ENCODE results near the gene ERC2. TPM values are rescaled to one million over a fixed set of nuclear protein-coding genes. Genes with fewer than 3 reads are reported as not detected.

ERC2 gene
- total RNA-seq, 4 donors from 2014 or later: 0.81 to 2.9 (median 1.6) TPM

DNA sequence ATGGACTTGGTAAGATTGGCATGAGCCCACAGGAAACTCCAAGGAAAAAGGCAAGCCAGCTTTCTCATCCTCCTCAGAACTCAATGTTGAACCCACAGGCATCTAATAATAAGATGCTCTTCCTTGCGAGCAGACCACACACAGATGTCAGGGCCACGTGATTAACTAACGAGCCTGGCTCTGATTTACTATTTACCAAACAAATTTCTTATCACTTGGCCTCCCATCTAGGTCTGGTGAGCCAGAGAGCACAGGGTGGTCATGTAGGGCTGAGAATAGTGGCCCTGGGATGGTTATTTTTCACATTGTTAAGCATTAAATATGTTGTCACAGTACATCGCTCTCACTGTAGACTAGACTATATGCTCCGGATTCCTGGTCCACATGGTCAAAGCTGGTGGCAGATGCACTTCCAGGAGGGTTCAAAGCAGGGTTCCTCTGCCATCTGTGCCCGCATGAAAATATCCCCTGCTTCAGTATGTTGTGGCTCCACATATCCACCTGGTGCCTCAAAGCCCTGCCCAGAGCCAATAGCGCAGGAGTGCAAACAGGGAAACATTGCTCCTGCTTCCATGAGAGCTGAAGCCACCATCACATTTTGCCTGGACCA, 508.7 kb downstream of the ERC2 start:
- WGBS, 2 donors (ENCODE audit: low coverage in 1 of 2): 80 to 83% methylated on average over 1 to 6 of the region's 7 CpGs
- Histone ChIP-seq H3K36me3 (no peaks in the 10 kb centered on the region), H3K4me1 (no peaks in the 10 kb centered on the region), H3K27me3 (peaks cover 4% of the 10 kb centered on the region), H3K27ac (no peak overlapping the region), H3K4me3 (no peak overlapping the region), H3K9me3 (no peaks in the 10 kb centered on the region)
- ATAC-seq: no peak
- TF ChIP-seq CTCF (IDR thresholded peaks at IDR 0.05): no peak
- no peak for TF ChIP-seq EP300 (IDR thresholded peaks at IDR 0.05)
- TF ChIP-seq POLR2AphosphoS5 (IDR thresholded peaks at IDR 0.05): no peak
- TF ChIP-seq POLR2A (IDR thresholded peaks at IDR 0.05): no peak

GRCh38 chr3:55958605-55959004, 509.7 kb downstream of the ERC2 start:
- Histone ChIP-seq H3K27ac (no peak overlapping the region), H3K9me3 (no peaks in the 10 kb centered on the region), H3K4me1 (no peaks in the 10 kb centered on the region), H3K27me3 (peaks cover 4% of the 10 kb centered on the region), H3K4me3 (no peak overlapping the region), H3K36me3 (no peaks in the 10 kb centered on the region)
- WGBS, 2 donors (ENCODE audit: low coverage in 1 of 2): 100% methylated on average over 1 of the region's 8 CpGs; no CpG with 5 or more reads in 1 of the 2 donors
- ATAC-seq: no peak
- TF ChIP-seq CTCF (IDR thresholded peaks at IDR 0.05): no peak
- no peak for TF ChIP-seq POLR2A (IDR thresholded peaks at IDR 0.05)
- no peak for TF ChIP-seq EP300 (IDR thresholded peaks at IDR 0.05)
- TF ChIP-seq POLR2AphosphoS5 (IDR thresholded peaks at IDR 0.05): no peak

DNA sequence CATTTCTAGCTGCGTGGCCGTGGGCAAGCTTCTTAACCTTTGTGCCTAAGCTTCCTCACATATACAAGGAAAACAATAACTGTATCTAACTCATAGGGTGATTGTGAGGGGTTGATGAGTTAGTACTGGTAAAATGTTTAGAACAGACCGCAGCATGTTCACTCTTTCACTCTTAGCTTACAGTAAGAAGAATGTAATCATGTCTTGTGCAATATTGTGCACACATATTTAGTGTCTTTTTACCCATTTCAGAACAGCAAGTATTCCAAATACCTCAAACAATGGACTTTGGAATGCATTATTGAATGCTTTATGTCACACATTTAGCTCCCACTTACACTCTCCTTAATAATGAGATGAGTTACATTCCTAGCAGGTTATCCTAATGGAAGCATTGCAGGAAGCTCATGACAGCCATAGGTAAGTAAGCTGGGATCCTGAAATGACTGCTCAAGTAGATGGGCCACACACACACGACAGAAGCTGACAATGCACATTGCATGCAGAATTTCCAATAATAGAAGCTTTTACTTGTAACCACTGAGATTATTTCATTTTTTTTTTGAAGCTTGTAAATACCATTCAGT, 512.3 kb downstream of the ERC2 start:
- no peak overlapping the region for H3K4me3 ChIP-seq
- H3K27me3 ChIP-seq: peaks cover 4% of the 10 kb centered on the region
- no peak overlapping the region for H3K27ac ChIP-seq
- ATAC-seq: no peak
- no peak for TF ChIP-seq CTCF (IDR thresholded peaks at IDR 0.05)
- TF ChIP-seq POLR2AphosphoS5 (IDR thresholded peaks at IDR 0.05): no peak
- TF ChIP-seq POLR2A (IDR thresholded peaks at IDR 0.05): no peak
- no peak for TF ChIP-seq EP300 (IDR thresholded peaks at IDR 0.05)
- no peaks in the 10 kb centered on the region for H3K4me1 ChIP-seq
- WGBS, 2 donors (ENCODE audit: low coverage in 1 of 2): 47 to 70% methylated on average over 3 to 4 of the region's 4 CpGs
- no peaks in the 10 kb centered on the region for H3K36me3 ChIP-seq
- no peaks in the 10 kb centered on the region for H3K9me3 ChIP-seq

- TF ChIP-seq CTCF (IDR thresholded peaks at IDR 0.05) (no peak), POLR2AphosphoS5 (IDR thresholded peaks at IDR 0.05) (no peak), POLR2A (IDR thresholded peaks at IDR 0.05) (no peak), EP300 (IDR thresholded peaks at IDR 0.05) (no peak)
- no peak for ATAC-seq
- Histone ChIP-seq H3K27ac (no peak overlapping the region), H3K36me3 (no peaks in the 10 kb centered on the region), H3K4me3 (no peak overlapping the region), H3K4me1 (no peaks in the 10 kb centered on the region), H3K9me3 (no peaks in the 10 kb centered on the region), H3K27me3 (no peaks in the 10 kb centered on the region)
- WGBS, 2 donors (ENCODE audit: low coverage in 1 of 2): 52 to 83% methylated on average over 4 of the region's 4 CpGs
These were observed 516.9 kb downstream of the ERC2 start for GRCh38 chr3:55951388-55951787.

DNA sequence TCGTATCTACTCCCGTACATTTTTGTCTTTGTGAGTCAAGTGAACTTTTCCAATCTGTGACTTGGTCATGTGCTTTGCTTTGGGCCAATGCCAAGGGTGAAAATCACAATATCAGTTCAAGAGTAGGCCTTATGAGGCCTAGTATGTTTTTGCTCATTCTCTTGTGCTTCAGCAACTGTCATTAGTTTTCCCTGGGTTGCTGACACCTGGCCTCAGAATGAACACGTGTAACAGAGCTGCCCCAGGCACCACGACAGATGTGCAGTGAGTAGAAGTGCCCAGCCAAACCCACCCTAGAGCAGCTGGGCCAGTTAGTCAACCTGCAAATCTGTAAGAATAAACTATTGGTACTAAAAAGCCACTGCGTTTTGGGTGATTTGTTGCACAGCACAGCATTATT, 520.9 kb downstream of the ERC2 start:
- ATAC-seq: no peak
- H3K4me1 ChIP-seq: no peaks in the 10 kb centered on the region
- no peaks in the 10 kb centered on the region for H3K27me3 ChIP-seq
- WGBS, 2 donors (ENCODE audit: low coverage in 1 of 2): 60 to 76% methylated on average over 3 to 5 of the region's 5 CpGs
- TF ChIP-seq CTCF (IDR thresholded peaks at IDR 0.05) (no peak), POLR2AphosphoS5 (IDR thresholded peaks at IDR 0.05) (no peak)
- no peak overlapping the region for H3K27ac ChIP-seq
- H3K9me3 ChIP-seq: no peaks in the 10 kb centered on the region
- H3K4me3 ChIP-seq: no peak overlapping the region
- no peaks in the 10 kb centered on the region for H3K36me3 ChIP-seq
